Central memory CD4-positive, alpha-beta T cell (primary cell): ENCODE measurements around the gene NUMA1.

Experiments
- DNase-seq: peaks from one replicate; pipeline ENCODE4 v3.0.0; 2022
- total RNA-seq, 3 experiments: gene quantifications; one replicate each; lab custom pipeline; 2026; lab: John Stamatoyannopoulos, UW

NUMA1 gene
- total RNA-seq = 230 to 733 (median 630) reads per million in 3 experiments

GRCh38 chr11:72080326-72081183 is at the start of gene NUMA1, which contains the start of gene LRRC51:
Gene NUMA1, minus strand, starts transcription at chr11:72080542. Its CDS starts 44,599 bp downstream, at chr11:72035943.
Gene LRRC51, plus strand, starts transcription at chr11:72080850. Its CDS starts 8,234 bp downstream, at chr11:72089084.
- peak; percentile 100 for DNase-seq

DNA sequence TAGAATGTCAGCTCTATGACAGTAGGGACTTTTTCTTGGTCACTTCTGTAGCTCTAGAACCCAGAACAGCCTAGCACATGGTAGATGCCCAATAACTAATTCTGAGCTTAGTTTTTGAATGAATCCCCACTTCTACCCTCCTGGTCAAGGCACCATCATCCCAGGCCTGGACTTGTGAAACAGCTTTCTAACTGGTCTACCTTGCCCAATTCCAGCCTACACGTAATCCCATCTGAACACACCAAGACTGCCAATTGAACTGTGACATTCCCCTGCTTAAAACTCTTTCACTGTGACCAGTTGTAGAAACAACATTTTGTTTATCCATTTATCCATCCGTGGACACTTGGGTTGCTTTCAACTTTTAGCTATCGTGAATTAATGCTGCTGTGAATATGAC is 49.0 kb upstream of the NUMA1 start:
- no peak for DNase-seq

DNA sequence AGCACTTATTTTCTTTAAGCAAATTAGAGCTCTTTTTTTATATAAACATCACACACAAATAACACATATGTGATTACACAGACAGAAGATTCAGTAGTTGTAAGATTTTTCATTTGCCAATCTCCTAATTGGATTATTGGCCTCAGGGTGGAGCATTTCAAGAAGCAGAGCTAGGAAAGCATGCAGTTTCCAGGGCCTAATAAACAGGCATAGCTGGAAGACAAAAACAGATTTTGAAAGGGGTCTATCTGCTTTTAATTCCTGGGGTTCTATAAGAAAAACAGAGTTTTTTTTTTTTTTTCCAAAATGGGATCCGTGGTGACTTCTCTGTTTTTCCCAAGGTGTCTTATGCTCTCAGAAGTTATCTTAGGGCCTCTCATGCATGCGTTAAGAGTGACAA is 47.6 kb upstream of the NUMA1 start:
- DNase-seq = no peak

DNA sequence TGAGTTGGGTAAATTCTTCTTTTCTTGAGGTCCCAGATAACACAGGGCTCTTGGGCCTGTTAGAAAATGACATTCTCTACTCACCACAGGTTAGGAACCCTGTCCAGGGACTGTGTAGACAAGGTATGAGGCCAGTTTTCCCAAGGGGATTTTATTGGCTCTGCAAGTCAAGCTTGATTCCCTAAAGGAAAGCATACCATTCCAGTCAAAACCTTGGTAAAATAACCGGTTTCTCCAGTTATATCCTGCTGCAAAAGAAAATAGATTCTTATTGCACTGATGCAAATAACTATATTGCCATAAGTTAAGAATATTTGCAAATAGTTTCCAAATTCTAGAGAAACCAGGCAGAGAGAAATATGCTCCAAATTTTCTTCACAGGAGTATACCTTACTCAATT is 45.6 kb upstream of the NUMA1 start:
- no peak for DNase-seq

DNA sequence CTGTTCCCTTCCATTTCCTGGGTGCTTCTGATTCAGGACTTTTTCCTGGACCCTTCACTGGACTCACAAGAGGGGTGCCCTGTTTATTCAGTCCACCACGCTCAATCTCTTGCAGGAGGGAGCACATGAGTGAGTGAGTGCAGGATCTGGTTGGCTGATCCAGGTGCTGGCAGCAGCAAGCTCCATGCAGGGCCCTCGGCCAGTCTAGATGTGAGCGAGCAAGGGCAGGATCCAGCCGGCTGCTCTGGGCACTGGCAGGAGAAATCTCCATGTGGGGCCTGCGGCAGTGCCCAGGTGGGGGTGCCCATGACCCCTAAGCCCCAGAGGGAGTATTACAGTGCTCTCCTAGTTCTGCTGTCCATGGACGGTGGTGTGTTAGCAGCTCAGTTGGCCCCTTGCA is 43.7 kb upstream of the NUMA1 start:
- no peak for DNase-seq

GRCh38 chr11:72123117-72123653 is 42.8 kb upstream of the NUMA1 start:
- DNase-seq = no peak

GRCh38 chr11:72122607-72123006 is 42.3 kb upstream of the NUMA1 start:
- DNase-seq = no peak

DNA sequence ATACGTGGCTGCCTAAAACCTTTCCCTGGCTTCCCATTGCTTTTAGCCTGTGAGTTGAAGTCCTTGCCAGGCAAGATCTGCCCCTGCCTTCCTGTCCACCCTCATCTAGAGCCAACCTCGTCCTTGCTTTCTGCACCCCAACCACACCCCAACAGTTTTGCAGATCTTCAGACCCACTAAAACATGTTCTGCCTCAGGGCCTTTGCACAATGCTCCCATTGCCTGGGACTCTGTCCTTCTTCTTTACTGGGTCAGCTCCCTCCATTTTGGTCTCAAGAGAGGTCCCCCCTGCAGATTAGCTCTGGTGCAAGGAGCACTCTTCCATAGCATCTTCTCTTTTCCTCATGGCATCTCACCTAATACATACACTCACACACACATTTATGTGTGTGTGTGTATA is 40.6 kb upstream of the NUMA1 start:
- DNase-seq = no peak

DNA sequence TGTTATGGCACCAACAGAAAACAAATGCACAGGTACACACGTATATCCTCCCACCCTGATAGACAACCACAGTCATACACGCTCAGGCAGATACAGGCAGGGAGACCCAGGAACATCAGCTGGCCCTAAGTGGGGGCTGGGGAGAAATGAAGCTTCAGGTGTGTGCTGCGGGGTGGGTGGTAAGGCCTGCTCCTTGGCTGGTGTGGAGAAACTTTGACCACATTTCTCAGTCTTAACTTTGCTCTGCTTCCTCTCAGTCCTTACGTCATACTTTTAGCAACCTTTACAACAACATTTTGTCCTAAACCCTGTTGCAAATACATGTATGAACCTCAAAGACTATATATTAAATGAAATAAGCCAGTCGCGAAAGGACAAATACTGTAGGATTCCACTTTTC is 38.9 kb upstream of the NUMA1 start:
- no peak for DNase-seq

- no peak for DNase-seq
Observed at GRCh38 chr11:72116019-72116755, 35.8 kb upstream of the NUMA1 start.

DNA sequence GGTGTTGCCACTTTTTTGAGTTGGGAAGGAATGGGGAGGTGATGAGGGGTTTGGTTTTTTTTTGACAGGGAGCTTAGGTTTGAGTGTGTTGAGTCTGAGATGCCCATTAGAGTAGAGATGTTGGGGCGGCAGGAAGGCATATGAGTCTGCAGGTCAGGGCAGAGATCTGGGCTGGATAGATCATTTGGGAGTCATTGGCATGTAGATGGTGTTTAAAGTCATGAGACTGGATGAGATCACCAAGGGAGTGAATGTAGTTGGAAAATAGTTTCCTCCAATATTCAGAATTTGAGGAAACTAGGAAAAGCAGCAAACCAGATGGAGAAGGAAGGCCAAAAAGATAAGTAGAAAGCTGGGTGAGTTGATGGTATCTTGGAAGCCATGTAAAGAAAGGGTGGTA is 34.2 kb upstream of the NUMA1 start:
- no peak for DNase-seq

- no peak for DNase-seq
Observed at GRCh38 chr11:72112978-72113808, 32.9 kb upstream of the NUMA1 start.

- DNase-seq = peak; percentile 99
Observed at GRCh38 chr11:72112143-72112977, 32.0 kb upstream of the NUMA1 start, which contains the start of gene ANAPC15. Gene ANAPC15, minus strand, starts transcription at chr11:72112695. Its CDS starts 1,419 bp downstream, at chr11:72111276.

DNA sequence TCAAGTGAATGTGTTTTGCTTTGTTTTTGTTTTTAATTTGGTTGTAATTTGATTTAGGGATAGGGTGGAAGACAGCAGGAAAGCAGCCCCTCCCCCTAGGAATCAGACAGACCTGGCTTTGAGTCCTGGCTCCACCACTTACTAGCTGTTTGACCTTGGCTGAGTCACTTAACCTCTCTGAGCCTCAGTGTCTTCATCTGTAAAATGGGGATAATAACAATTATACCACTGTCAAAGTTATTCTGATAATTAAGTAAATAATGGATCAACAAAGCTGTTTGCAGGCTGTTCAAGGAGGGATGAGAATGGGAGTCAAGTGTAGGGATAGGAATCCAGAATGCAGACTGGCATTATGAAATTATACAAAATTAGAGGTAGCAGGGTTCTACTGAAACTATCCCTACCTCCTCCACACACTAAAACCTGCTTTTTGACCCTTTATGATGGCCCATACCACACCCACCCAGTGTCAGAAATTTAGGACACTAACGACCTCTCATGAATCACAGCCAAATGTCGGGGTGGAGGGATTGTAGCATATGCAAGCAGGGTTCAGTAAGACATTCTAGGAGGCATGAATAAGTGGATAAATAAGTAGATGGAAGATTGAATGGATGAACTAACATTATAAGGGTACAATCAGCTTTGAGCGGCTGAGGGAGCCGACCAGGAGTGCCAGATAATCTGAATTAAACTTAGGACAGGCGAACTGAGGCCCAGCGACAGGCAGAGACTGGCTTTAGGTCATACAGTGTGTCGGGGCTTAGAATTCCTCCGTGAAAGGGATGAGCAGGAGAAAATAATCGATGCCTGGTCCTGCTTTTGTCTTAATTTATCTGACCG is 31.2 kb upstream of the NUMA1 start:
- no peak for DNase-seq

DNA sequence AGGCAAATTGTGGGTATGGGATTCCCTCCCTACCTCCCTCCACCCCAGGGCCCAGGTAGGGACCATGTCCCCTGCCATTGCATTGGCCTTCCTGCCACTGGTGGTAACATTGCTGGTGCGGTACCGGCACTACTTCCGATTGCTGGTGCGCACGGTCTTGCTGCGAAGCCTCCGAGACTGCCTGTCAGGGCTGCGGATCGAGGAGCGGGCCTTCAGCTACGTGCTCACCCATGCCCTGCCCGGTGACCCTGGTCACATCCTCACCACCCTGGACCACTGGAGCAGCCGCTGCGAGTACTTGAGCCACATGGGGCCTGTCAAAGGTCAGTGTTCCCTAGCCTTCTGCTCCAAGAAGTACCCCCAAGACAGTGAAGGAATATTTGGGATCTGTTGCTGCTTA is 25.5 kb upstream of the NUMA1 start, which contains the start of gene TOMT:
TSS of gene TOMT (plus strand) at position 37 of the 400 bp plus-strand sequence. CDS start at position 65, 28 bp downstream.
- no peak for DNase-seq

DNA sequence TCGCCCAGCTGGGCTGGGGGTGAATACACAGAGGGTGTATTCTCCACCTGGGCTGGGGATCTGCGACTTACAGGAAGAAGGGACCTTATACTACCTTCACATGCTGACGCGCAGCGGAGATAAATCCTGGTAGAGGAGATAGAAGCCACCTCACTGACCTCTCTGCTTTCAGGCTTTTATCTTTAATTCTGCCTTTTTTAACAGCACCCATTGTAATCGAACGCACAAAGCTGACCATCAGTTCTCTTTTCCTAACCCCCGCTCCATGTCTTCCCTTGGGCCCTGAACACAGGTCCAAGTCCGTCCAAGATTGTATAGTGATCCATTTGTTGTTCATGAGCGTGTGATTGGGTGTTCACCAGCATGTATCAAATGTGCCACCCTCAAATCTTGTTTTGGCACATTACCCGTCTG is 23.4 kb upstream of the NUMA1 start:
- DNase-seq = no peak

DNA sequence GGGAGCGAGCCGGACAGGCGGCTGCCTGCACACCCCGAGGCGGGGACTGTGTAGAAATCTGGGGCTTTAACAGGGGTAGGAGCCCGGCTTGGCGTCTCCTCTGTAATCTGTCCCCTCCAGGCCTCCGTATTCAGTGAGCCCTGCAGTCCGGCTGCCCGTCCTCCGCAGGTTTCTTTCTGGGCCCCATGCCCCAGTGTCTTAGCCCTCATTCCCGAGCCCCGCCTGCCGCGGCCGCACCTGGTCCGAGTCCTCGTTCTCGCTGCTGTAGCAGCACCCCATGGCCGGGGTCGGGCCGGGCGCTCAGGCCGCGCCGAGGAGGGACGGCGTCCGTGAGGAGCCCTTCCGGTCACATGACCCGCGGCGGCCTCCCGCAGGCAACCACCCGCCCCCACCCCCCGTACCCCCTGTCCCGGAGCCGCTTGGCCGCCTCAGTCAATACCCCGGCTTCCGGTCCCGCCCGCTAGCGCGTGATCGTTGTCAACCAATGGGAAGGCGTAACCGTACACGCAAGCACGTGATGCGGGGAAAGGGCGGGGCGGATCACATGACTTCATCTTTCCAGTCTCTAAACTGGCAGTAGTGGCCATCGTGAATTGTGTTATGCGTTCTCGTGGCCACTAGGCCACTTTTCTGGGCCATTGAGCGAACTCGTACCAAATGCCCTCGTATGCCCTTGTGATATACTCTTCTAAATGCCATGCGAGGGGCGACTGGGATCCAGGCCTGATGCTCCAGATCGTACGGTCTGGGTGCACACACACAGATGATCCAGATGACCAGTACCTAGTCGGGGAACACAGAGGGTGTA is 22.8 kb upstream of the NUMA1 start, which contains the start of gene LAMTOR1:
TSS of gene LAMTOR1 (minus strand) at position 352 of the 808 bp plus-strand sequence. CDS start at position 279, 73 bp downstream.
- DNase-seq = peak; percentile 96

DNA sequence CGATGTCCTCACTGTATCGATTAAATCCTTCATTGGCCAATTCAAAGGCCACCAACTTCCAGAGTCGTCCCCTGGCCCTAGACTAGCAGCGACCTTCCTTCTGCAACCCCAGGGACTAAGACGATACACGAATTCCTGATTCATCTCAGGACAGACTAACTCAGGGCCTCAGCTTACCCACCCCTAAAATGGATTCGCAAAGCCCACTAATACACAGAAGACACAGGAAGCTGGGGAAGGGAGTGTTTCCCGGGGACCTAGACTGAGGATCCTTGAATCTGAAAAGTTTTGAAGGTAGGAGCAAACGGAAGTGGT is 22.2 kb upstream of the NUMA1 start:
- DNase-seq = no peak

DNA sequence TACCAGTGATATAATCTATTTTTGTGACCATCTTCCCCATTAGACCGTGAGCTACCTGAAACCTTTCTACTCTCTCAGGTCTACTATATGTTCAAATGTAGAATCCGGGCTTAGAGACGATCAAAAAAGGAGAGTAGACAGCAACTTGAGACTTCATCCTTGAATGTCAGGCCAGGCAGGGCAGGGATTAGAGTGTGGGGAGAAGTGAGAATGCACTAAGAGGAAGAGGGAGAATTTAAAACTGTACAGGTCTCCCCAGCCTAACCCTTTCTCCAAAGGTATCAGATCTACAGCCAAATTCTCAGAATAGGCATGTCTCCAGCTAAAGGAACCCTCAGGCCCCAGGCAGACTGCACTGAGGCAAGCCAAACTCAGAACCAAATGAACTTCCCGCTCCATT is 21.8 kb upstream of the NUMA1 start:
- no peak for DNase-seq

- DNase-seq = no peak
Observed at GRCh38 chr11:72100462-72100861, 20.1 kb upstream of the NUMA1 start.
